GM12878 (cell line): Measurements from ENCODE around the gene FAM20A. TPM values are rescaled to one million over a fixed set of nuclear protein-coding genes. Genes with fewer than 3 reads are reported as not detected.

Source experiments
- ATAC-seq: fragments of 200-7000 bp; cut with Tn5 transposase; 3 replicates; pipeline ENCODE4 v1.9.1; 2020; ENCODE audit warnings: mild to moderate bottlenecking, moderate library complexity
- BruUV-seq: library from RNA; stranded (reverse); fragments of 400-500 nt; replicated peaks from 2 replicates; lab custom pipeline; 2021; lab: Mats Ljungman, UMichigan
- CTCF ChIA-PET: fragments of 300-600 bp; sonication (Branson Sonifier 250); formaldehyde crosslinking; extraction: SDS; loops from one replicate; lab custom pipeline; 2021; ENCODE audit warnings: inconsistent platforms; lab: Yijun Ruan, JAX
- POLR2A ChIA-PET: fragments of 350-600 bp; formaldehyde crosslinking; extraction: SDS; loops from one replicate; lab custom pipeline; 2021; ENCODE audit warnings: inconsistent platforms; lab: Charles Lee
- RAD21 ChIA-PET: fragments of 300-600 bp; sonication (Branson Sonifier 250); formaldehyde crosslinking; loops from one replicate; lab custom pipeline; 2023; ENCODE audit warnings: antibody characterized with exemption; ENCODE audit not compliant: unreplicated experiment; lab: Charles Lee
- SMC1A ChIA-PET: fragments of 300-600 bp; sonication (Branson Sonifier 250); formaldehyde crosslinking; loops from one replicate; lab custom pipeline; 2023; ENCODE audit not compliant: unreplicated experiment, uncharacterized antibody; lab: Charles Lee
- DNase-seq: peaks from one replicate; pipeline ENCODE4 v3.0.0-alpha.2; 2011; ENCODE audit warnings: low read depth, low spot score
- FAIRE-seq: peaks from 3 replicates; lab custom pipeline; 2011; peaks lifted over from hg19 to GRCh38; lab: Jason Lieb, UNC
- H2AFZ ChIP-seq: 2 replicates; pipeline ENCODE4 v1.6.0; 2011; ENCODE audit warnings: low read depth, low read length, control low read depth; ENCODE audit not compliant: control insufficient read depth
- H3K27ac ChIP-seq: 2 replicates; pipeline ENCODE4 v1.5.1; 2011; ENCODE audit warnings: control low read depth; ENCODE audit not compliant: control insufficient read depth, insufficient read depth
- H3K27me3 ChIP-seq, 2 experiments: replicated peaks in 1 of 2; 2 replicates each; pipeline versions ENCODE4 v1.6.0 to v1.6.1; 2011; ENCODE audit warnings: low read length in 1 of 2; ENCODE audit not compliant: control insufficient read depth in 2 of 2, insufficient read depth in 2 of 2
- H3K36me3 ChIP-seq, 2 experiments: 2 replicates each; pipeline ENCODE4 v1.5.1; 2011; ENCODE audit warnings: low read length in 1 of 2; ENCODE audit not compliant: control insufficient read depth in 2 of 2, insufficient read depth in 2 of 2
- H3K4me1 ChIP-seq: 2 replicates; pipeline ENCODE4 v1.6.1; 2011; ENCODE audit warnings: mild to moderate bottlenecking, low read length, moderate library complexity, mixed read lengths; ENCODE audit not compliant: control insufficient read depth, insufficient read depth
- H3K4me2 ChIP-seq: 2 replicates; pipeline ENCODE4 v1.6.0; 2011; ENCODE audit warnings: control low read depth; ENCODE audit not compliant: control insufficient read depth, insufficient read depth
- H3K4me3 ChIP-seq: fragments of 200-600 bp; sonication (generic); 2 replicates; pipeline ENCODE4 v1.5.1; 2016
- H3K79me2 ChIP-seq: 2 replicates; pipeline ENCODE4 v1.6.0; 2011; ENCODE audit warnings: low read length; ENCODE audit not compliant: control insufficient read depth, insufficient read depth
- H3K9ac ChIP-seq: 2 replicates; pipeline ENCODE4 v1.8.0; 2011; ENCODE audit warnings: low read length, control low read depth, mixed read lengths; ENCODE audit not compliant: control insufficient read depth, insufficient read depth
- H3K9me3 ChIP-seq: replicated peaks from 3 replicates; pipeline ENCODE4 v1.5.1; 2011; ENCODE audit warnings: mild to moderate bottlenecking, low read length; ENCODE audit not compliant: control insufficient read depth, insufficient read depth
- H4K20me1 ChIP-seq: 2 replicates; pipeline ENCODE4 v1.6.0; 2011; ENCODE audit not compliant: control insufficient read depth, insufficient read depth
- ATF2 ChIP-seq: IDR thresholded peaks from 2 replicates; pipeline ENCODE4 v1.6.1; 2012; ENCODE audit warnings: low read length, inconsistent platforms
- BCLAF1 ChIP-seq: fragments of 450-650 bp; IDR thresholded peaks from 2 replicates; pipeline ENCODE4 v1.6.1; 2017; ENCODE audit warnings: antibody characterized with exemption, mild to moderate bottlenecking, moderate library complexity
- BMI1 ChIP-seq: fragments of 450-650 bp; IDR thresholded peaks from 2 replicates; pipeline ENCODE4 v1.6.1; 2016; ENCODE audit warnings: mild to moderate bottlenecking, moderate library complexity, borderline replicate concordance
- BRCA1 ChIP-seq: IDR thresholded peaks from 2 replicates; pipeline ENCODE4 v1.6.1; 2011; ENCODE audit warnings: low read depth, low read length, improper control_type of control experiment
- CBFB ChIP-seq: IDR thresholded peaks from 2 replicates; pipeline ENCODE4 v1.6.1; 2016; ENCODE audit warnings: antibody characterized with exemption, low read depth
- EP300 ChIP-seq, 2 experiments: fragments of 150-350 bp in 1 of 2; IDR thresholded peaks; 2 replicates each; pipeline ENCODE4 v1.6.1; 2011 to 2012; ENCODE audit warnings: low read depth in 2 of 2, low read length in 2 of 2, borderline replicate concordance in 1 of 2, improper control_type of control experiment in 1 of 2, inconsistent platforms in 1 of 2; ENCODE audit not compliant: control insufficient read depth in 1 of 2
- HSF1 ChIP-seq: fragments of 150-350 bp; IDR thresholded peaks from 2 replicates; pipeline ENCODE4 v1.6.1; 2014; ENCODE audit warnings: mild to moderate bottlenecking, low read depth, low read length
- IKZF1 ChIP-seq: fragments of 450-650 bp; conservative IDR thresholded peaks from 2 replicates; pipeline ENCODE4 v1.6.1; 2017; ENCODE audit warnings: antibody characterized with exemption, mild to moderate bottlenecking
- LARP7 ChIP-seq: fragments of 450-650 bp; IDR thresholded peaks from 2 replicates; pipeline ENCODE4 v1.6.1; 2017; ENCODE audit warnings: mild to moderate bottlenecking
- RELB ChIP-seq: fragments of 450-650 bp; IDR thresholded peaks from 2 replicates; pipeline ENCODE4 v1.6.1; 2017; ENCODE audit warnings: low read depth, mild to moderate bottlenecking, moderate library complexity
- SIX5 ChIP-seq: IDR thresholded peaks from 2 replicates; pipeline ENCODE4 v1.6.1; 2011; ENCODE audit warnings: mild to moderate bottlenecking, low read depth, low read length, moderate library complexity; ENCODE audit not compliant: severe bottlenecking
- STAT3 ChIP-seq: IDR thresholded peaks from 2 replicates; pipeline ENCODE4 v1.6.1; 2011; ENCODE audit warnings: low read depth, low read length, improper control_type of control experiment
- TAF1 ChIP-seq: IDR thresholded peaks from 2 replicates; pipeline ENCODE4 v1.6.1; 2011; ENCODE audit warnings: mild to moderate bottlenecking, low read depth, low read length, borderline replicate concordance
- TCF12 ChIP-seq: IDR thresholded peaks from 2 replicates; pipeline ENCODE4 v1.6.1; 2011; ENCODE audit warnings: low read depth, mild to moderate bottlenecking, low read length
- ZBED1 ChIP-seq: IDR thresholded peaks from 2 replicates; pipeline ENCODE4 v1.6.1; 2016; ENCODE audit warnings: borderline replicate concordance
- ZNF217 ChIP-seq: fragments of 450-650 bp; IDR thresholded peaks from 2 replicates; pipeline ENCODE4 v1.6.1; 2017; ENCODE audit warnings: antibody characterized with exemption, mild to moderate bottlenecking
- ZNF274 ChIP-seq: IDR thresholded peaks from one replicate; pipeline ENCODE4 v1.8.0; 2011; ENCODE audit not compliant: insufficient read length, insufficient read depth
- WGBS: methylation state at CpG from one replicate; pipeline ENCODE4 v1.1.6; 2016; ENCODE audit warnings: low lambda C conversion rate; ENCODE audit not compliant: insufficient replicate concordance, insufficient coverage; ENCODE audit errors: missing lambda C conversion rate; 5-methylcytosine and 5-hydroxymethylcytosine counted together
- in situ Hi-C: fragments of 300-500 bp; cut with MboI; formaldehyde crosslinking; loops from 9 replicates; pipeline ENCODE4 v1.14.3; 2018; ENCODE audit warnings: mixed read lengths
- intact Hi-C: fragments of 100-400 bp; cut with micrococcal nuclease; formaldehyde crosslinking; loops from one replicate; pipeline ENCODE4 v1.14.2; 2022; ENCODE audit not compliant: unreplicated experiment
- polyA plus RNA-seq, 11 experiments: library from polyadenylated mRNA; depleted of rRNA in 4 of 11; unstranded in 6 of 11; stranded (reverse) in 5 of 11; fragments of >200 nt; fragmentation: Nextera tagmentation in 4 of 11; fragmentation: Illumina TruSeq in 1 of 11; extraction: Ambion mirVana in 4 of 11; extraction: Trizol in 1 of 11; gene quantifications; 1 replicate in 1 of 11; 2 replicates in 10 of 11; pipeline versions ENCODE4 v1.2.1 to v1.2.3, GENCODE V29; 2011 to 2016; ENCODE audit warnings: inconsistent platforms in 2 of 11, missing spikeins in 2 of 11, low read depth in 1 of 11
- total RNA-seq, 4 experiments: library from RNA; depleted of rRNA in 3 of 4; stranded (reverse); fragments of >200 nt in 3 of 4; fragmentation: Illumina TruSeq in 1 of 4; extraction: Trizol in 1 of 4; gene quantifications; 2 replicates each; pipeline versions ENCODE4 v1.2.1 to v1.2.3, GENCODE V29; 2013 to 2021

FAM20A gene
- total and polyA plus RNA-seq, 10 of the 15 experiments (the other 5 are each of a cell fraction or from before 2014, with no cell fraction given): 0.13 TPM; not detected in 9

- no peak overlapping the region for H3K27ac ChIP-seq
- H2AFZ ChIP-seq: no peak overlapping the region
- no peak overlapping the region for H3K9ac ChIP-seq
- FAIRE-seq: no peak
- in situ Hi-C loops (no loop called here), intact Hi-C loops (no loop called here)
- ChIA-PET POLR2A (no interaction called here), SMC1A (interaction anchor here (1.1 kb wide), 1 partner anchor 13 kb away, joined by 3 read pairs; no protein-coding TSS in a partner anchor), CTCF (interaction anchor here (0.6 kb wide), 1 partner anchor 71 kb away, joined by 3 read pairs; no protein-coding TSS in a partner anchor), RAD21 (no interaction called here)
- H3K79me2 ChIP-seq: no peaks in the 10 kb centered on the region
- H3K4me1 ChIP-seq: no peaks in the 10 kb centered on the region
- no peak for DNase-seq
- no peaks in the 10 kb centered on the region for H3K9me3 ChIP-seq
- ATAC-seq: no peak
- no TSS peak for BruUV-seq
- H4K20me1 ChIP-seq: no peaks in the 10 kb centered on the region
- H3K4me3 ChIP-seq: no peak overlapping the region
- H3K36me3 ChIP-seq: no peaks in the 10 kb centered on the region
- 30% methylated on average over 6 of the region's 6 CpGs for WGBS
- H3K4me2 ChIP-seq: no peak overlapping the region
- peaks cover 3 to 18% of the 10 kb centered on the region in 2 experiments for H3K27me3 ChIP-seq
- TF ChIP-seq CBFB: no peak
- no peak for TF ChIP-seq HSF1
- TF ChIP-seq ZBED1: no peak
- TF ChIP-seq BMI1: no peak
- TF ChIP-seq ZNF217: no peak
- TF ChIP-seq TCF12: no peak
- TF ChIP-seq LARP7: no peak
- TF ChIP-seq SIX5: no peak
- TF ChIP-seq IKZF1: no peak
- no peak for TF ChIP-seq BRCA1
- TF ChIP-seq EP300 (IDR thresholded peaks at IDR 0.05; ENCODE audit: borderline replicate concordance in 1 of 2, control insufficient read depth in 1 of 2, low read depth in 2 of 2, low read length in 2 of 2): no peak
- no peak for TF ChIP-seq RELB
- no peak for TF ChIP-seq BCLAF1
- TF ChIP-seq STAT3: no peak
- TF ChIP-seq ZNF274: no peak
- no peak for TF ChIP-seq ATF2
- TF ChIP-seq TAF1: no peak
These were observed 560 bp upstream of the FAM20A start for GRCh38 chr17:68601565-68602288.
